GM13977 (cell line): ENCODE measurements around the gene SLFN11.
"Not testable (repeated sequence)": the region's sequence is repeated elsewhere in the genome, so short reads cannot be mapped to it uniquely, and the experiment has no call there.

Experiments
- DNase-seq: peaks from one replicate; pipeline ENCODE4 v3.0.0; 2012; ENCODE audit warnings: low spot score
- in situ Hi-C: fragments of 300-500 bp; cut with MboI; formaldehyde crosslinking; loops from one replicate; pipeline ENCODE4 v1.12.0; 2022; ENCODE audit warnings: low sequenced_read_pairs, low pct_unique_long_range_greater_than_20kb, mixed read lengths, inconsistent platforms; ENCODE audit not compliant: unreplicated experiment
- TF ChIP-seq, protein P1 (sequence below): IDR thresholded peaks from 2 replicates; pipeline ENCODE4 v1.5.1; 2012; ENCODE audit warnings: mild to moderate bottlenecking, control low read depth; ENCODE audit not compliant: insufficient read depth; ENCODE audit errors: extremely low read depth, missing control alignments

The SLFN11 gene

GRCh38 chr17:35373534-35373983 lies at the start of gene SLFN11:
TSS of gene SLFN11 (minus strand) at chr17:35373621. CDS start at chr17:35363807, 9,814 bp downstream.
- DNase-seq = peak; percentile 80
- in situ Hi-C loops = no loop called here
- TF ChIP-seq, protein P1, sequence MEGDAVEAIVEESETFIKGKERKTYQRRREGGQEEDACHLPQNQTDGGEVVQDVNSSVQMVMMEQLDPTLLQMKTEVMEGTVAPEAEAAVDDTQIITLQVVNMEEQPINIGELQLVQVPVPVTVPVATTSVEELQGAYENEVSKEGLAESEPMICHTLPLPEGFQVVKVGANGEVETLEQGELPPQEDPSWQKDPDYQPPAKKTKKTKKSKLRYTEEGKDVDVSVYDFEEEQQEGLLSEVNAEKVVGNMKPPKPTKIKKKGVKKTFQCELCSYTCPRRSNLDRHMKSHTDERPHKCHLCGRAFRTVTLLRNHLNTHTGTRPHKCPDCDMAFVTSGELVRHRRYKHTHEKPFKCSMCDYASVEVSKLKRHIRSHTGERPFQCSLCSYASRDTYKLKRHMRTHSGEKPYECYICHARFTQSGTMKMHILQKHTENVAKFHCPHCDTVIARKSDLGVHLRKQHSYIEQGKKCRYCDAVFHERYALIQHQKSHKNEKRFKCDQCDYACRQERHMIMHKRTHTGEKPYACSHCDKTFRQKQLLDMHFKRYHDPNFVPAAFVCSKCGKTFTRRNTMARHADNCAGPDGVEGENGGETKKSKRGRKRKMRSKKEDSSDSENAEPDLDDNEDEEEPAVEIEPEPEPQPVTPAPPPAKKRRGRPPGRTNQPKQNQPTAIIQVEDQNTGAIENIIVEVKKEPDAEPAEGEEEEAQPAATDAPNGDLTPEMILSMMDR = no peak

DNA sequence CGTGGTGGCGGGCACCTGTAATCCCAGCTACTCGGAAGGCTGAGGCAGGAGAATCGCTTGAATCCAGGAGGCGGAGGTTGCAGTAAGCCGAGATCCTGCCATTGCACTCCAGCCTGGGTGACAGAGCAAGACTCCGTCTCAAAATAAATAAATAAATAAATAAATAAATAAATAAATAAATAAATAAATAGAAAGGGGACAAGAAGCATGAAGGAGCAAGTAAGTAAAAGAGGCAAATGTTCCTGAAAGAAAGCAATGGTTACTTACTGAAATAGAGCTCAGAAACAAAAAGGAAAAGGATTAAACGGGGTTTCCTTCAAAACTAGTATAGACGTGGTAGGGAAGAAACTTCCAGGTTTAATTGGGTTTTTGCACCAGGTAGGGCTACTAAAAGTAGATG lies 47.6 kb upstream of the SLFN11 start:
- in situ Hi-C loops = not testable (repeated sequence)

GRCh38 chr17:35416659-35417058 lies 43.2 kb upstream of the SLFN11 start:
- TF ChIP-seq, protein P1 = no peak
- DNase-seq = no peak
- in situ Hi-C loops = no loop called here

More for the DNA sequence above, 47.6 kb upstream of the SLFN11 start:
- DNase-seq = not testable (repeated sequence)

DNA sequence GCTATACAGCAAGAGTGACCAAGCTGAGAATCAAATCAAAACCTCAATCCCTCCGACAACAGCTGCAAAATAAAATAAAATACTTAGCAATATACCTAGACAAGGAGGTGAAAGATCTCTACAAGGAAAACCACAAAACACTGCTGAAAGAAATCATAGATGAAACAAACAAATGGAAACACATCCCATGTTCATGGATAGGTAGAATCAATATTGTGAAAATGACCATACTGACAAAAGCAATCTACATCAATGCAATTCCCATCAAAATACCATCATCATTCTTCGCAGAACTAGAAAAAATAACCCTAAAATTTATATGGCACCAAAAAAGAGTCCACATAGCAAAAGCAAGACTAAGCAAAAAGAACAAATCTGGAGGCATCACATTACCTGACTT lies 41.3 kb upstream of the SLFN11 start:
- in situ Hi-C loops, DNase-seq: not testable (repeated sequence)

- in situ Hi-C loops = no loop called here
- TF ChIP-seq, protein P1 = no peak
- no peak for DNase-seq
Measured at GRCh38 chr17:35414247-35414646, 40.8 kb upstream of the SLFN11 start.

DNA sequence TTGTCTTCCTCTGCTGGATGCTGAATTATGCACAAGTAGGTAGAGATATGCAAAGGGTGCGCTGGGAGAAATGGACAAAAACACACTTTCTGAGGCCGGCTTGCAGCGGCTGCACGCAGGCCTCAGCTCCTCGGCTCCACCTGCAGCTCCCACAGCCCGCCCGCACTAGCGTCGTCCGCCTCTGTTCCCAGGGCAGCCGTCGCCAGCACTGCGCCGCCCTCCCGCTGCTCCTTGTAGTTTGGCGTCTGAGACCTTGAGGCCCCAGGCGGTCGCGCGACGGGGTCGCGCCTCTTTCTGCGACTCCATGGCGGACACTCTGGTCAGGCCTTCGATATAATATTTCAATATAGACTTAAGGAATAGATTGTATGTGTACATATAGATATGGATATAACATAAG lies 34.1 kb upstream of the SLFN11 start:
- TF ChIP-seq, protein P1 = no peak
- no peak for DNase-seq
- in situ Hi-C loops = loop anchor here (10.0 kb wide), 1 partner anchor 63 kb away; no protein-coding TSS in a partner anchor

GRCh38 chr17:35406568-35406967 lies 33.1 kb upstream of the SLFN11 start:
- DNase-seq = no peak
- TF ChIP-seq, protein P1 = no peak
- in situ Hi-C loops = loop anchor here (10.0 kb wide), 1 partner anchor 62 kb away; no protein-coding TSS in a partner anchor

GRCh38 chr17:35404360-35404759 lies 30.9 kb upstream of the SLFN11 start:
- DNase-seq = no peak
- TF ChIP-seq, protein P1 = no peak
- in situ Hi-C loops = loop anchor here (10.0 kb wide), 1 partner anchor 60 kb away; no protein-coding TSS in a partner anchor

- DNase-seq, in situ Hi-C loops: not testable (repeated sequence)
Measured at GRCh38 chr17:35393783-35394182, 20.4 kb upstream of the SLFN11 start.
